ENCODE data around the gene VWDE.
"Not testable (repeated sequence)": the region's sequence is repeated elsewhere in the genome, so short reads cannot be mapped to it uniquely, and the experiment has no call there.

Gene VWDE

GRCh38 chr7:12401538-12402364 lies 1.9 kb downstream of the VWDE start:
- DNase-seq = no peak

DNA sequence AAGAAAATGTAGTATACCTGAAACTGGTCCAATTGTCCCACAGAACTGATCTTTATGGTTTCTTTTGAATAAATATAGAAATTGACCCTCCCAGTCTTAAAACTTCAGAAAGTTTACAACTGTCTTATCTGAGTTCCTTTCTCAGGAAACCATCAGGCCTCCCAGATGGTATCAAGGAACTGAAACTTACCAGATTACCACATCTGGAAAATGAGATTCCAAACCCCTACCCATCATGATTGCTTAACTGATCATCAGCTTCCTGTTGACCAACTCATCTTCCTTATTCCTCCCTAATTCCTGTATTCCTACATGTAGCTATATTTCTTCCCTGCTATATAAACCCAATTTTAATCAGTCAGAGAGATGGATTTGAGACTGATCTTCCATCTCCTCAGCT lies 5.5 kb downstream of the VWDE start:
- DNase-seq = no peak

DNA sequence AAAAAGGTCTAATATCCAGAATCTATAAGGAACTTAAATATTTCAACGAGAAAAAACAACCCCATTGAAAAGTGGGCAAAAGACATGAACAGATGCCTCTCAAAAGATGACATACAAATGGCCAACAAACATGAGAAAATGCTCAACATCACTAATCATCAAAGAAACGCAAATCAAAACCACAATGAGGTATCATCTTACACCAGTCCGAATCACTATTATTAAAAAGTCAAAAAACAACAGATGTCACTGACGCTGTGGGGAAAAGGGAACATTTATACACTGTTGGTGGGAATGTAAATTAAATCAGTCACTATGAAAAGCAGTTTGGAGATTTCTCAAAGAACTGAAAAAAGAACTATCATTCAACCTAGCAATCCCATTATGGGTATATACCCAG lies 6.0 kb downstream of the VWDE start:
- DNase-seq = no peak

GRCh38 chr7:12396670-12397069 lies 7.0 kb downstream of the VWDE start:
- not testable (repeated sequence) for DNase-seq

DNA sequence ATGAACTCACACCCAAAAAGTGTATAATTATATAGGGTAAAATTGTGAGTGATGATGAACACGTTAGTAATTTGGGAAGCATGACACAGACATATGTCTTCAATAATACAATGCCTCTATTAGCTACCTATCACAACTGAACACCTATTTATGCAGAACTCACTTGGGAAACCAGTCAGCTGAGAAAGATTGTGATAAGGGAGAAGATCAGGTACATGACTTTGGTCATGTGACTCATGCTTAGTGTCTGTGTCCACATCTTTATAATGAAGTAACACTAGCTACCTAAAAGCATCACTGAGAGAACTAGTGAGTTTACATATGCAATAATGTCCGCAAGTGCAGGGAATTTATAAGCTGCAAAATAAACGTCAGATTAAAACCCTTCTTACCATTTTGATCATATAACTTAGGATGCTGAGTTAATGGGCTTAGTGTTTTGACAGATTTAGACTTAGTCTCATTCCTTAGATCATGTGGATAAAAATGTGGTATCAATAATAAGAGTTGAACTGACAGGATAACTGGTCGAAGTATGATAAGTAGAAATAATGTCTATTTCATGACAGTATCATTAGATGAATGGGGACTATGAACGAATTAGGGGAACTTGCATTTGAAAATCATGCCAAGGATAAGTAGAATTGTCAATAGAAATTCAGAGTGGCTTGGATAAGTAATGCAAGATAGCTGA lies 11.6 kb downstream of the VWDE start:
- no peak for DNase-seq

DNA sequence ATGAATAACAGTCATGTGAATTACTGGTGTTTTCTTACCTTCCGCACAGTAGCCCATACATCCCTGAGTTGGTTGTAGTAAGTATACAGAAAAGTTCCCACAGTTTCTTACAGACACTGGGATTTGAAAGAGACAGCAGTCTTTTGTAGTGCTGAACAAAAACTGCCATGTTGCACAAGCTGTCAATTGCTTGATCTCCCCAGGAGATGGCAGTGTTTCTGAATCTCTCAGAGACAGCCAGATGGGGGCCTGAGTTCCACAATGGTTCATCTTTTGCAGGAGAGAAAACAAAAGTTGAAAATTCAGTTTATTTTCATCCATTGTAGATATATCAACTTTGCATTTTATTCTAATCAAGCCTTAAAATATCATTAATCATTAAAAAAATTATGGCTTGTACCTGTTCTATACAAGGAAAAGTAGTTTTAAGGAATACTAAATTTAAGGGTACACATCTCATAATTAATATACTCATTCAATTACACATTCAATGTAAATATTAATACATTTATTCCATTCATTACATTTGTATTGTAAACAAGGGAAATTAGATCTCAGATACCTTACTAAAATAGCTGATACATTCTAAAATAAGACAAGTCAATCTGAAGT lies 14.5 kb downstream of the VWDE start:
- peak; percentile 7 for DNase-seq

GRCh38 chr7:12386313-12386740 lies 17.3 kb downstream of the VWDE start:
- no peak for DNase-seq

DNA sequence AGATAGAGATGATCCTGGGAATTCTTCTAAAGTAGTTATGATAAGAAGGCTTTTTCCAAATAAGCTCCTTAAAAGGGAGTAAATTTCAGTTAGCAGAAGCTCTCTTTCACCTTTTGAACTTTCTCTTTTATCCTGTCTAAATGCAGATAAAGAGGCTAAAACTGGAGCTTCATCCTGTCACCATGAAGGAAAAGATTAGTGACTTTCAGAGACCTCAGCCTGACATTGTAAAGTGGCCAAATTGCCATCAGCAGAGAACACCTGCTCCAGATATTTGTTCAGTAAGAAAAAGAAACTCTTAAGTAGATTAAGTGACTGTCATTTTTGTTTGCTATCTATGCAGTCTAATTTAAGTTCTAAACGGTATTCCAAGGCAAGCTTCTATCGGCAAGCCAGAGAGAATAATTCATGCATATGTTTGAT lies 18.3 kb downstream of the VWDE start:
- DNase-seq = no peak

DNA sequence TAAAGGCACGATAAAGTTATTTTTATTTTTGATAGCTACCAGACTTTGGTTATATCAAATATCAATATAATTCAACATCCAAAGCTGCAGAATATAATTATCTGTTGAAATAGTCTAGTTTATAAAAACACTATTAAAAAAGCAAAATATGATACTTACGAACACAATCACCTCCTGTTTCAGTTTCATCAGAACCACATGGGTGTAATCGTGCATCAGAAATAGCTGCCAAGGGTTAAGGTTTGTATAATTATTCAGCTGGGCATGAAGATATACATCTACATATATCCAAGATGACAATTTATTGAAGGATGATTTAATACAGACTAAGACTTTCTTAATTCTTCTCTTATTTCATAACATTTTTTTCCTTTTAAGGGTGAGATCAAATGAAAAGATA lies 20.3 kb downstream of the VWDE start:
- DNase-seq = no peak

DNA sequence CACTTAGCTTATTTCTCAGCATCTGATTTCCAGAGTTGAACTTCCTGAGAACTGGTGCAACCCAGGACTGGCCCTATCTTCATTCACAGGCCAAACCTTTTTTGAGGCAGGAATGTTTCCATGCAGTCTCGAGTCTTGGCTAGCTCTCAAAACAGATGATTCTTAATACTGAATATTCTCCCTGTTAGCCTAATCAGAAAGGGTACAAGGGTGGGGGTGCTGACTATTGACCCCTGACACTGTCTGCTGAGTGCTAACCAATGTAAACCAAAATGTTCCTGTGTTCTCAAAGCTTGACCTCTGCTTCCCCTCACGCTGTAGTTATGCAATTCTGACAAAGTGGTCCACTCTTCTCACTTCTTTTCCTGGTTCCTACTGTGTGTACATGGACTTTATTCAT lies 25.3 kb downstream of the VWDE start:
- no peak for DNase-seq

DNA sequence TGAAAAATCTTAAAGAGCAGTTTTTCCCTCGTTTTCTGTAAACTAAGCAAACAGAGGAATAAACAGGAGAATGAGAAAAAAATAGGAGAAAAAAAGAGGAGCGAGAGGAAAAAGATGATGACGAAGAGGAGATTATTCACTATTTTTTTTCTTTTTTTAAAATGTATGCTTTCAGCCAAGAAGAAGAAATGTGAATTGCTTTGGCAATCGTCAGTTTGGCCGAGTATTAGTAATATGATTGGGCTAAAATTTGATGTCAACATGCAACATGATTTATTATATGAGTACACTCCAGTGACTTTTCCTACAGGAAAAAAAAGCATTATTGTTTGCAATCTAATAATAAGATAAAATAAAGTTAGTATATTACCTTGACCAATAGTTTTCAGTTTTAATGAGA lies 26.3 kb downstream of the VWDE start:
- DNase-seq = no peak

GRCh38 chr7:12373580-12374263 lies 29.9 kb downstream of the VWDE start:
- no peak for DNase-seq

DNA sequence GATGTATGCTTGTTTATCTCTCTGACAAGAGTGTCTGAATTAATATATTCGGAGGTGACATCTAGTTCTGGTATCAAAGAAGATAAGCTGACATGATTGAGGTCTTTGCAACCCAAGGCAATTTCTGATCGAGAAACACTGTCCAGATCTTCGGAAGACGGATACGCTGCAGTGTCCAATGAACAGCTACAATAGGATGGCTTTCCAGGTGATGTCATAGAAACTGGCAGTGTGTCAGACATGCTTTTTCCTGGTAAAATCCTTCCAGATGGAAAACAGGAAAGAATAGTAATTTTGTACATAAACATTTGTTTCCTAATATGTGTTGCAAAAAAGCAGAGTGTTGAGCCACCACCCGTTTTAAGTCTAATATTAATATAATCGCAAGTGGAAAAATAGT lies 33.4 kb downstream of the VWDE start:
- DNase-seq = no peak

DNA sequence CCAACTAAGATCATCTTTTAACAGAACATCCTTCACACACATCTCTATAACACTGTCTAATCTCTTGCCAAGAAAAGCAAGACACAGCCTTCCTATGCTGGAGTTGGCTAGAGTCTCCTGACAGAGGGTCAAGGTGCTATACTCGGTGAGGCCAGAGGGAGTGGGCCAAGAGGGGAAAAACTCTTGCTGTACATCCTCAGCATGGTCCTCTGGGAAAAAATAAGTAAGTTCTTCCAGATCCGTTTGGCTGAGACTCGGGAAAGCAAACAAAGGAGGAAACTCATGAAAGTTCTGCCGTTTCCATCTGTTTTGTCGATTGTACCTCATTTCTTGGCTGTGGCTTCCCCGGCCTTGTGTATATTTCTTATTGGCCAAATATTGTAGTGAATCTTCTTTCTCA lies 33.9 kb downstream of the VWDE start:
- DNase-seq = no peak

- DNase-seq = no peak
Observed at GRCh38 chr7:12369072-12369471, 34.6 kb downstream of the VWDE start.

DNA sequence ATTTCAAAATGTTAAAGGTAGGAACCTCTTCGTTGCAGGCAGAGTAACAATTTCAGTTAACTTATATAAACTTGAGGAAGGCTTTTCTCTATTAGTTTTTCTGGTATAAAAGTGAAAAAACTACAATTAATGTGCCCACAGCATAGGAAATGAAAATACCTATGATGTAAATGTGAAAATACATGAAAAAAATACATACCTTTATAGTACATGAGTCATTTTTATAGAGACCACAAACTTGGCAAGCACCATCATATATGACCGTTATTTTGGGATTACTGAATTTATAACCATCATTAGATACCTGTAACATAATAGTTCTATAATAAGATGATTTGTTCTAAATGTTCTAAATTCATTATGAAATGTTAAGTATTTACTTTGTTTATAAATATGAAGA lies 42.7 kb downstream of the VWDE start:
- DNase-seq = no peak

DNA sequence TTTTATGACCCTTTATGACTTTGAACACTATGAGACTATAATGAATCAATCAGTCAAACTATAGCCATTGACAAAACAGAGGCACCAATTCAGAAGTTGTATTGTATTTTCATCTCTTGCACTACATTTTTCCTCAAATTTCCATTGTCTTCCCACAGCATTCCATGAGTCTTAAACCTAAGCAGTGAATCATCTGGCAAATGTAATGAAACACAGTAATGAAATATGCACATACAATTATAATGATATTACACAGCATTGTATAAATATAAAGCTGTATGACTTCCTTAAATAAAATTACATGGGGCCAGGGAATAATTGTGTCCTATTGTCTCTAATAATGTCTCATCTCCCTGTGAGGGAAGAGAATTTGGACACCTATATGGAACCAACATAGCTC lies 45.0 kb downstream of the VWDE start:
- no peak for DNase-seq

DNA sequence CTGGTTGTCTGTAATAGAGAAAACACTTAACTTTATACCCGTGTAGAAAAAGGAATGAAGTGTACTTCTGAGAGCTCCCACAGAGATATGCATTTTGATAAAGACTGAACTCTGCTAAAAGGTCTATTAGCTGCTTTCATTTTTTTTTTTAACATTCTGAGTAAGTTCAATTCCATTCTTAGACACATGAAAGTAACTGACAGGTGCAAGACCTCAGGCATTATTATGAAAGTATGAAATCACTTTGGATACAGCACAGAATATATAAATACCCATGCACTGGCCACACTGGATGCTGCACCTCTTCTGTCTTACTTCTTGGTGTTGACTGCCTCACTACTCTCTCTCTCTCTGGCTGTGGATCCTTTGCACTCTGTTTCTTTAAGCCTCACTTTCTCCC lies 46.2 kb downstream of the VWDE start:
- DNase-seq = no peak

- no peak for DNase-seq
Observed at GRCh38 chr7:12351843-12352242, 51.8 kb downstream of the VWDE start.

DNA sequence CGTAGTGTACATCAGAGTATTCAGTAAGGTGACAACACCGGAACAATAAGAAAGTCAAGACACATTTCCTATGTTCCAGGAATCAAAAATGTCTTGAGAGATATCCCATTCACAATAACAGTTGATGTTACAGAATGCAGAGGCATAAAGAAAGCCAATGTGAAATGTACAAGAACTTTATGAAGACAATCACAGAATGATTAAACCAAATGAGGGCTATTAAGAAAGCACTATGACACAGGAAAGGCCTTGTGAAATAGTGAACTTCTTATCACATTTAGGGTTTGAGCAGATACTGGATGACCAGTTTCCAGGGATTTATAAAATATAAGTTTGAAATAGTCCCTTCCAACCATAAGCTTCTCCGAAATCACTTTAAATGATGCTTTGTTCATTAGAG lies 52.7 kb downstream of the VWDE start:
- no peak for DNase-seq

DNA sequence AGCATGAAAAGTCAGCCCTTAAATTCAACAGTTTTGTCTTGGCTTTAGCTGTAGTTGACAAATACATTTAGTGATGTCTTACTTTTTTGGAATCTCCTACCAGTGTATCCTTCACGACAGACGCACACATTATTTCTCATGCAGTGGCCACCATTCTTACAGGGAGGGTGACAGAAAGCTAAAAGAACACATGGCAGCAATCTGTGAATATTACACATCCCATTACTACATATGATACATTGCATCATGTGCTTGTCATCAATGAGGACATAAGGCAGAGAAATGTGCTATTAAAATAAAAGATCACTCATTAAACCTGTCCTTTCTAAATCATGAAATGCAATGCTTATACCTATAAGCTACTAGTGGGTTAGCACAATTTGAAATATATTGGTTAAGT lies 66.6 kb downstream of the VWDE start:
- no peak for DNase-seq

DNA sequence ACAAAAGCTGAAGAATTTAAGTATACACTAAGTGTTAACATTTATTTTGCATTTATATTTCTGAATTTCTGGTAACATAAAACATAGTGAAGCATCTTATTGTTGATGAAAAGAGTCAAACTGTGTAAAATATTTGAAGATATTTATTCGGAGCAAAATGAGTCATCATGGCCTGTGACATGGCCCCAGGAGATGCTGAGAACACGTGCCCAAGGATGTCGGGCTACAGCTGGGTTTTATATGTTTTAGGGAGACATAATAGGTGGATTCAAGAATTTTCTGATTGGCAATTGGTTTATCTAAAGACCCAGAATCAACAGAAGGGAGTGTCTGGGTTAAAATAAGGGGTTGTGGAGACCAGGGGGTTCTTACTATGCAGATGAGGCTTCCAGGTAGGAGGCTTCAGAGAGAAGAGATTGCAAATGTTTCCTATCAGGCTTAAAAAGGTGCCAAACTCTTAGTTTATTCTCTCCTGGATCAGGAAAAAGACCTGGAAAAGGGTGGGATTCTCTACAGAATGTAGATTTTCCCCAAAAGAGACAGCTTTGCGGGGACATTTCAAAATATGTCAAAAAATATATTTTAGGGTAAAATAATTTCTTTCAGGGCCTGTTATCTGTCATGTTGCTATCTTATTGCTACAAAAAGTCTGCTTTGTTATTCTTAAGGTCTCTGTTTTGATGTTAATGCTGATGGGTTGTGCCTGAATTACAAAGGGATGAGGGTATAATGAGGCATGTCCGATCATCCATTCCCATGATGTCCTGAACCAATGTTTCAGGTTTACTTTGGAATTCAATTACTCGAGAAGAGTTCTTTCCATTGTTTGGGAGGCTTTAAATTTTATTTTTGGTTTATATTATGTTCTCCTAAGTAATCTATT lies 74.5 kb downstream of the VWDE start:
- no peak for DNase-seq
